DOHH2 (cell line): ENCODE measurements around the gene TJP1.

ENCODE experiments used
- H3F3A ChIP-seq: fragments of 200-600 bp; sonication (generic), shearing (Covaris generic); 2 replicates; pipeline ENCODE4 v1.6.0; 2016; ENCODE audit warnings: antibody characterized with exemption, mild to moderate bottlenecking; ENCODE audit not compliant: control insufficient read depth, insufficient read depth
- H3K27ac ChIP-seq: fragments of 200-600 bp; sonication (generic); 2 replicates; pipeline ENCODE4 v1.5.1; 2014; ENCODE audit warnings: low read depth, mild to moderate bottlenecking, low read length, moderate library complexity
- H3K27me3 ChIP-seq: fragments of 200-600 bp; sonication (generic); 2 replicates; pipeline ENCODE4 v1.6.1; 2014; ENCODE audit warnings: mild to moderate bottlenecking, low read length, mixed read lengths; ENCODE audit not compliant: control insufficient read depth
- H3K36me3 ChIP-seq: fragments of 200-600 bp; sonication (generic); 2 replicates; pipeline ENCODE4 v1.6.1; 2014; ENCODE audit warnings: mild to moderate bottlenecking, low read length, moderate library complexity, mixed read lengths; ENCODE audit not compliant: control insufficient read depth
- H3K4me1 ChIP-seq: fragments of 200-600 bp; sonication (generic); 2 replicates; pipeline ENCODE4 v1.6.1; 2014; ENCODE audit warnings: mild to moderate bottlenecking, low read length, mixed read lengths; ENCODE audit not compliant: control insufficient read depth
- H3K4me2 ChIP-seq: fragments of 200-600 bp; sonication (generic); 2 replicates; pipeline ENCODE4 v1.6.0; 2014; ENCODE audit warnings: mild to moderate bottlenecking, low read length, moderate library complexity
- H3K4me3 ChIP-seq: fragments of 200-600 bp; sonication (generic); 2 replicates; pipeline ENCODE4 v1.5.1; 2014; ENCODE audit warnings: mild to moderate bottlenecking, low read length, mixed read lengths
- H3K79me2 ChIP-seq: fragments of 200-600 bp; sonication (generic); 2 replicates; pipeline ENCODE4 v1.6.1; 2014; ENCODE audit warnings: mild to moderate bottlenecking, low read length, mixed read lengths; ENCODE audit not compliant: control insufficient read depth
- H3K9me2 ChIP-seq: fragments of 200-600 bp; sonication (generic); replicated peaks from 2 replicates; pipeline ENCODE4 v1.6.1; 2014; ENCODE audit warnings: mild to moderate bottlenecking, low read length, mixed read lengths; ENCODE audit not compliant: control insufficient read depth
- H3K9me3 ChIP-seq: fragments of 200-600 bp; sonication (generic); 2 replicates; pipeline ENCODE4 v1.6.1; 2014; ENCODE audit warnings: antibody characterized with exemption, low read length, mixed read lengths; ENCODE audit not compliant: control insufficient read depth, insufficient read depth
- H4K20me1 ChIP-seq: fragments of 200-600 bp; sonication (generic); 2 replicates; pipeline ENCODE4 v1.6.0; 2014; ENCODE audit warnings: low read depth, mild to moderate bottlenecking, antibody characterized with exemption, low read length, moderate library complexity; ENCODE audit not compliant: control insufficient read depth, insufficient read depth
- CTCF ChIP-seq: fragments of 200-600 bp; sonication (generic); IDR thresholded peaks from one replicate; pipeline ENCODE4 v1.5.1; 2014; ENCODE audit warnings: antibody characterized with exemption, mild to moderate bottlenecking, low read depth, low read length; ENCODE audit not compliant: poor library complexity, severe bottlenecking
- EZH2phosphoT487 ChIP-seq: fragments of 200-600 bp; sonication (generic); IDR thresholded peaks from 2 replicates; pipeline ENCODE4 v1.6.1; 2017; ENCODE audit warnings: borderline replicate concordance, mild to moderate bottlenecking, antibody characterized with exemption, low read length, moderate library complexity, mixed read lengths

Gene TJP1

DNA sequence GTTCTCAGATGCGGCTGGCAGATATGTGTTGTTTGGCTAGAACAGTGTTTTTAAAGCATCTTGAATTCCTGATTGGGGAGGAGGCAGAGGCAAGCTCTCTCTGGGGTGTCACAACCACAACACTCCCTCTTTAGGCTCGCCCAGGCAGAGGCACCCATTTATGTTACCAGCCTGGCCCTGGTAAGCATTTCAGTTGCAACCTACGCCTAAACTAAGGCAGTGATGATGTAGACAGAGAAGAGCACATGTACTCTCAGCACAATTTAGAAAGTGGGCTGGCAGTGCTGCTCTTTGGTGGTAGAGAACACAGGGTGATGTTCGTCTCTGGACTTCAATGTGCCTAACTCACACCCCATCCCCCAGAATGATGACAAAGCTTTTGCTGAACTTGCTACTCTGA, 41.2 kb upstream of the TJP1 start:
- H3K79me2 ChIP-seq = no peaks in the 10 kb centered on the region
- no peaks in the 10 kb centered on the region for H3F3A ChIP-seq
- H4K20me1 ChIP-seq = no peaks in the 10 kb centered on the region
- peaks cover 16% of the 10 kb centered on the region for H3K27me3 ChIP-seq
- no peaks in the 10 kb centered on the region for H3K9me3 ChIP-seq
- no peak overlapping the region for H3K4me2 ChIP-seq
- no peak for TF ChIP-seq CTCF
- TF ChIP-seq EZH2phosphoT487 = no peak
- H3K9me2 ChIP-seq = no peaks in the 10 kb centered on the region
- H3K4me3 ChIP-seq = no peak overlapping the region
- no peak overlapping the region for H3K27ac ChIP-seq
- no peaks in the 10 kb centered on the region for H3K36me3 ChIP-seq
- no peaks in the 10 kb centered on the region for H3K4me1 ChIP-seq

- Histone ChIP-seq H3K9me2 (no peaks in the 10 kb centered on the region), H3K9me3 (no peaks in the 10 kb centered on the region), H3K4me2 (no peak overlapping the region), H4K20me1 (no peaks in the 10 kb centered on the region), H3K27me3 (peaks cover 16% of the 10 kb centered on the region), H3K79me2 (no peaks in the 10 kb centered on the region), H3F3A (no peaks in the 10 kb centered on the region), H3K4me1 (no peaks in the 10 kb centered on the region), H3K27ac (no peak overlapping the region), H3K4me3 (no peak overlapping the region), H3K36me3 (no peaks in the 10 kb centered on the region)
- TF ChIP-seq CTCF (no peak), EZH2phosphoT487 (no peak)
Measured at GRCh38 chr15:29862271-29862670, 40.0 kb upstream of the TJP1 start.

DNA sequence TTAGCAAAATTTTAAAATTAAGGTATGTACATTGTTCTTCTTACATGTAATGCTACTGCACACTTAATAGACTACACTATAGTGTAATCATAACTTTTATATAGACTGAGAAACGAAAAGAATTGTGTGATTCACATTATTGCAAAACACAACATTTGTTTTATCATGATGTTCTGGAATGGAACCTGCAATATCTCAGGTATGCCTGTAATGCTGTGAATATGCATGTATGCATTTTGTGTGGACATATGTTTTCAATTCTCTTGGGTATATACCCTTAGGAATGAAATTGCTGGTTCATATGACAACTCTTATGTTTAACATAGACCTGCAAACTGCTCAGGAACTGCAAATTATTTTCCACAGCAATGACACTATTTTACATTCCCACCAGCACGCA, 38.6 kb upstream of the TJP1 start:
- Histone ChIP-seq H3K4me3 (no peak overlapping the region), H3K27me3 (peaks cover 13% of the 10 kb centered on the region), H3K36me3 (no peaks in the 10 kb centered on the region), H3K9me3 (no peaks in the 10 kb centered on the region), H3F3A (no peaks in the 10 kb centered on the region), H3K79me2 (no peaks in the 10 kb centered on the region), H3K4me1 (no peaks in the 10 kb centered on the region), H3K9me2 (no peaks in the 10 kb centered on the region), H3K4me2 (no peak overlapping the region), H3K27ac (no peak overlapping the region), H4K20me1 (no peaks in the 10 kb centered on the region)
- TF ChIP-seq CTCF (no peak), EZH2phosphoT487 (no peak)
